ENCODE measurements around the gene NSRP1.
"Not testable (repeated sequence)": the region's sequence is repeated elsewhere in the genome, so short reads cannot be mapped to it uniquely, and the experiment has no call there.

The NSRP1 gene

GRCh38 chr17:30188211-30188939 lies 71.8 kb downstream of the NSRP1 start:
- DNase-seq, result no peak

- no peak for DNase-seq
Measured at GRCh38 chr17:30191072-30191471, 74.5 kb downstream of the NSRP1 start.

- no peak for DNase-seq
Measured at GRCh38 chr17:30196504-30196903, 79.9 kb downstream of the NSRP1 start.

GRCh38 chr17:30197416-30197815 lies 80.8 kb downstream of the NSRP1 start:
- DNase-seq, result no peak

- DNase-seq, result no peak
Measured at GRCh38 chr17:30199600-30199999, 83.0 kb downstream of the NSRP1 start.

GRCh38 chr17:30200106-30200505 lies 83.5 kb downstream of the NSRP1 start:
- DNase-seq, result no peak

- DNase-seq, result not testable (repeated sequence)
Measured at GRCh38 chr17:30200656-30201055, 84.0 kb downstream of the NSRP1 start.

- no peak for DNase-seq
Measured at GRCh38 chr17:30203471-30203981, 86.9 kb downstream of the NSRP1 start.

- no peak for DNase-seq
Measured at GRCh38 chr17:30207655-30208054, 91.0 kb downstream of the NSRP1 start.

- no peak for DNase-seq
Measured at GRCh38 chr17:30208214-30208613, 91.6 kb downstream of the NSRP1 start.

GRCh38 chr17:30209930-30210329 lies 93.3 kb downstream of the NSRP1 start:
- no peak for DNase-seq

GRCh38 chr17:30210366-30210765 lies 93.8 kb downstream of the NSRP1 start:
- no peak for DNase-seq

- no peak for DNase-seq
Measured at GRCh38 chr17:30210901-30211300, 94.3 kb downstream of the NSRP1 start.

- DNase-seq, result no peak
Measured at GRCh38 chr17:30211371-30211770, 94.8 kb downstream of the NSRP1 start.

- DNase-seq, result no peak
Measured at GRCh38 chr17:30212750-30213149, 96.1 kb downstream of the NSRP1 start.

GRCh38 chr17:30217054-30217453 lies 100.4 kb downstream of the NSRP1 start:
- no peak for DNase-seq

- DNase-seq, result no peak
Measured at GRCh38 chr17:30217746-30218245, 101.2 kb downstream of the NSRP1 start.

GRCh38 chr17:30218799-30219198 lies 102.2 kb downstream of the NSRP1 start:
- no peak for DNase-seq

GRCh38 chr17:30219315-30219714 lies 102.7 kb downstream of the NSRP1 start:
- no peak for DNase-seq

GRCh38 chr17:30219833-30220232 lies 103.2 kb downstream of the NSRP1 start:
- no peak for DNase-seq

GRCh38 chr17:30220414-30220813 lies 103.8 kb downstream of the NSRP1 start:
- DNase-seq, result no peak

GRCh38 chr17:30221346-30221745 lies 104.7 kb downstream of the NSRP1 start:
- DNase-seq, result no peak

GRCh38 chr17:30222251-30222650 lies 105.6 kb downstream of the NSRP1 start:
- DNase-seq, result no peak

- DNase-seq, result no peak
Measured at GRCh38 chr17:30222721-30223175, 106.1 kb downstream of the NSRP1 start.

Data from EL (cell line).